ENCODE results near the gene FAM174B. TPM values are rescaled to one million over a fixed set of nuclear protein-coding genes. Genes with fewer than 3 reads are reported as not detected.
A peak's percentile ranks its signal among the peaks of the same experiment; 100 is the strongest.

The FAM174B gene
- total RNA-seq = 62.6 and 87.6 TPM in 2 replicates

- peak in 1 of 2 donors; percentile 68 for DNase-seq (ENCODE audit: low read depth in 2 of 2)
Measured at GRCh38 chr15:92655178-92655995, at the start of gene FAM174B. Gene FAM174B (minus strand): TSS chr15:92655775.

DNA sequence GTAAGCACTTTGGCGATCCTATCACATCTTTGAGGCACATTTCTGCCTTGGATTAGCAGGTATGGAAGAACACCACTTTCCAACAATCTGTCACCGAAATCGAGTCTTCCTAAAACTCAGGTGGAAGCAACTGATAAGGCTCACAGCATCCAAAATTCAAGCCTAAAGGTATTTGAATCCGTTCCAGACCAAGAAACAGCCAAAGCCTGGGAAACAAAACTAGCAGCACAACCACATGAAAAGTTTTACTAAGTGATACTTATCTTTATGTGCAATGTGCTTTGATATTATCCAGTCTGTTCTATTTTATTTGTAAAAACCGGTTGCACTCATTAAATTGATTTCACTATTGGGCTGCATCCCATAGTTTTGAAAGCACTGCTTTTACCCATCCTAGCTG is 40.5 kb upstream of the FAM174B start:
- no peak for DNase-seq (ENCODE audit: low read depth in 2 of 2)

GRCh38 chr15:92693691-92694331 is 38.2 kb upstream of the FAM174B start:
- DNase-seq (ENCODE audit: low read depth in 2 of 2) = peak; percentile 12 to 69

DNA sequence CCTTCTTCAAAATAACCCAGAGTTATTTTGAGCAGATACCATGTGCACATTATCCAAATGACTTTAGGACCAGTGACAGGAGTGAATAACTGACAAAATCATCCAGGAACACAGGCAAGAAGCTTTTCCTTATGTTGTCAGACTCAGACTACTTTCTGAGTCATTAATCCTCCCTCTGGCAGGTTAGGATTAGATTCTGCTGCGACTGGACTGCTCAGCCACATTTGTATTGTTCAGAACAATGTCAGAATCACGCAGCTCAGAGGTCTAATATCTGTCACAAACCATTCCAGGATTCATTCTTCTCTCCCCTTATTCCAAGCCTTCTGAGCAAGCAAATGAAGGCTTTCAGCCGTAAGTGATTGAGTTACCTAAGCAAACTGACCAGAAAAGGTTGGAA is 34.8 kb upstream of the FAM174B start:
- no peak for DNase-seq (ENCODE audit: low read depth in 2 of 2)

GRCh38 chr15:92687746-92688145 is 32.2 kb upstream of the FAM174B start:
- DNase-seq (ENCODE audit: low read depth in 2 of 2) = no peak

DNA sequence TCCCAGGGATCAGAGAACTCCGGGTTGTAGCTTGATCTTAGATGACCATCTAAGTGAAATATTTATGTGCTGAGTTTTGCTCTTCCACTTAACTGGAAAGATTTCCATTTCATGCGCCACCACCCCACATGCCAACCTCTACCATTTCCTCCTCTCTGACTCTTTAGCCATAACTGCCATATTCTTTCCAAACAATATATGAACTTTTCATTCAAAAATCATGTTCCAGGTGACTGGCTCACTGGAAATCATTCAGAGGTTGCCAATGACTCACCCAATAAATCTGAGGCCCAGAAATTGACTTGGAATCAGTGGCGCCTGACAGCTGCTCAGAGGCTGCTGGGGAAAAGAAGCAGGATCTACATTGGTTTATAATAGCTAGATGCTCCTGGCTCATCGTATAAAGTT is 31.6 kb upstream of the FAM174B start:
- no peak for DNase-seq (ENCODE audit: low read depth in 2 of 2)

DNA sequence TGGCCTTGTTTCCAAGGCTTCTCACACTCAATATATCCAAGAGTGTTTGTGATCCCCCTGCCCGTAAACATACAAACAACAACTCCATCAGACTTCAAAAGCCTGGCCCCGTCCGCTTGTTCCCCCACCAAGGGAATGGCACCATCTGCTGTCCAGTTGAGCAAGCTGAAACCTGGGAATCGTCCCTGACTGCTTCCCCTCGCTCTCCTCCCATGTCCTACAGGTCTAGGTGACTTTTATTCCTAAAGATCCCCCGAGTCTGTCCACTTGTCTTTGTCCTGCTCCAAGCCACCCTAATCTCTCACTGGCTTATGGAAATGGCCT is 27.9 kb upstream of the FAM174B start:
- DNase-seq (ENCODE audit: low read depth in 2 of 2) = peak; percentile 48 to 61

DNA sequence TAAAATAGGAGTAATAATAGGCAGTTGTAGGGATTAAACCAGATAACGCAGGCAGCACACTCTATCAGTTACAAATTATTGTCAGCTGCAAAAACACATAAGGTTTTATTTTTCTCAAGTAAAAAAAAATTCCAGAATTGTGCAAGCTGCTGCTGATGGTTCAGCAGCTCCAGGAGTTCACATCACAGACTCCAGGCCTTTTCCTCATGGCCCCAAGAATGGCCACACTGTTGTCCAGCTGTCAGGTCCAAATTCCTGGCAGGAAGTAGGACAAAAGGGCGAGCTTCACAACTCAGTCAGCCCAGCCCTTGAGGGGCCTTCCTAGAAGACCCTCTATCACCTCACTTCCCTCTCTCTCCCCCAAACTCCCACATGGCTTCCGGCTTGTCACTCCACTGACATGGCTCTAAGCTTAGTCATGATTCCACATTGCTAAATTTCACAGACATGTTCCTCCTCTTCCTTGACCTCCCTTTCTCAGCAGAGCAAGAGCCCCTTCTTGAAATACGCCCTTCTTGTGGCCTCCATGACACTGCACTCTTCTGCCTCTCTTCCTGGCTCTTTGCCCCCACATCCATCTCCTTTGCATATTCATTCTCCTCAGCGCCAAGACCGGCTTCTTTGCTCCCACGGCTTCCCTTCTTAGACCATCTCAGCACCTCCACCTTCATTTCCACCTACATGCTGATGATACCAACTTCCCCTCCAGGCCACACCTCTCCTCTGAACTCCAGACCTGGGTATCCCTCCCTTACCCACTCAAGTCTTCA is 27.4 kb upstream of the FAM174B start:
- DNase-seq (ENCODE audit: low read depth in 2 of 2) = no peak

GRCh38 chr15:92681141-92681631 is 25.6 kb upstream of the FAM174B start:
- DNase-seq (ENCODE audit: low read depth in 2 of 2) = peak; percentile 52 to 53

- DNase-seq (ENCODE audit: low read depth in 2 of 2) = no peak
Measured at GRCh38 chr15:92677999-92678398, 22.4 kb upstream of the FAM174B start.

GRCh38 chr15:92676561-92676960 is 21.0 kb upstream of the FAM174B start:
- DNase-seq (ENCODE audit: low read depth in 2 of 2) = no peak

- no peak for DNase-seq (ENCODE audit: low read depth in 2 of 2)
Measured at GRCh38 chr15:92675485-92675884, 19.9 kb upstream of the FAM174B start.

DNA sequence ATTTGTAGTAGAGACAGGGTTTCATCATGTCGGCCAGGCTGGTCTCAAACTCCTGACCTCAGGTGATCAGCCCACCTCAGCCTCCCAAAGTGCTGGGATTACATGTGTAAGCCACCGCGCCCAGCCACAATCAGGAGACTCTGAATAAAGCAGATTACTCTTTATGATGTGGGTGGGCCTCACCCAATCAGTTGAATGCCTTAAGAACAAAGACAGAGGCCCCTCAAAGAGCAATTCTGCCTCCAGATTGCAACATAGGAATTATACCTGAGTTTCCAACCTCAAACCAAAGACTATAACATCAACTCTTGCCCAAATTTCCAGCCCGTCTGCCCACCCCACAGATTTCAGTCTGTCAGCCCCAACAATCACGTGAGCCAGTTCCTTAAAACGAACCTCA is 18.8 kb upstream of the FAM174B start:
- DNase-seq (ENCODE audit: low read depth in 2 of 2) = no peak

DNA sequence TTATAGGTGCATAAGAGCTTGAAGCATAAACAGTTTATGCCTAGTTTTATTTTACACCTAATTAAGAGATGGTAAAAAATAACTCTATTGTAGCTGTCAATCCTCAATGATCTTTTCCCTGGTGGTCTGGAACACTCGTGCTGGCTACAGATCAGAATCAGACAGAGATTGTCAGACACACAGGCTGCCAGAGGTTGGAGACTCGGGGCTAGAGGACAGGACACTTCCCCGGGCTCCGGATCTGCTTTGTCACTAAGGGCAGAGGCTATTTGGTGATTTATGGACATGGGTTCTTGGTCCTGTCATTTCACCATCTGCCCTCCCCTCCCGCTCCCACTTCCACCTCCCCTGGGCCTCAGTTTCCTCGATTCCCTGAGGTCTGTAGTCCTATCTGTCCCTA is 16.5 kb upstream of the FAM174B start:
- DNase-seq (ENCODE audit: low read depth in 2 of 2) = no peak

DNA sequence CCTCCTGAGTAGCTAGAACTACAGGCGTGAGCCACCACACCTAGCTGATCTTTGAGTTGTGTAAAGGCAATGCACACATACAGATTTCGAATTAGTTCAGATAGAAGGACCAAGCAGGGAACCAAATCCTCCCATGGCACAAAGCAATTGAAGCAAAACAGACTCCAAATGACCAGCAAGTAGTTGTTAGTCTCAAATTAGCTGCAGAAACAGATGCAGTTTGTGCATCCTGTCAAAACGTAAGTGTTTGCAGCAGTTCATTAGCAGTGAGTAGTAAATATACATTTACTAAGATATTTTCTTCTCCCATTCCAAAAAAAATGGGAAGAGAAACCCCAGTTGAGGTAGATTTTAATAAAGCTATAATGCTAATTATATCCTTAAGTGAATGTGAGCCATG is 15.8 kb upstream of the FAM174B start:
- DNase-seq (ENCODE audit: low read depth in 2 of 2) = no peak

GRCh38 chr15:92670621-92671020 is 15.0 kb upstream of the FAM174B start:
- DNase-seq (ENCODE audit: low read depth in 2 of 2) = no peak

GRCh38 chr15:92669432-92669831 is 13.9 kb upstream of the FAM174B start:
- no peak for DNase-seq (ENCODE audit: low read depth in 2 of 2)

DNA sequence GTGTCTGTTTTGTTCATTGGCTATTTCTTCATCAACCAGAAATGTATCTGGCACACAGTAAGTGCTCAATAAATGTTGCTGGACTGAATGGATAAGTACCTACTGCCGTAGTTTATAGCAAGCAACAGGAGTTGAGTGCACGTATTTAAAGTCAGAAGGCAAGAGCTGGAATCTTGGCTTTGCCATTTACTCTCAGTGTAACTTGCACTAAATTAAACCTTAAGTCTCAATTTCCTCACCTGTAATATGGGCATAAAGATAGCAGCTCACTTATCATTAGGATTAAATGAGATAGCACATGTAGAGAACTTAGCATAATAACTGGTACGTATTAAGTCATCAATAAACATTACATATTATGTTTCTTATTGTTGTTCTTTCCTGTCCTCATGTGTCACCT is 13.0 kb upstream of the FAM174B start:
- DNase-seq (ENCODE audit: low read depth in 2 of 2) = no peak

DNA sequence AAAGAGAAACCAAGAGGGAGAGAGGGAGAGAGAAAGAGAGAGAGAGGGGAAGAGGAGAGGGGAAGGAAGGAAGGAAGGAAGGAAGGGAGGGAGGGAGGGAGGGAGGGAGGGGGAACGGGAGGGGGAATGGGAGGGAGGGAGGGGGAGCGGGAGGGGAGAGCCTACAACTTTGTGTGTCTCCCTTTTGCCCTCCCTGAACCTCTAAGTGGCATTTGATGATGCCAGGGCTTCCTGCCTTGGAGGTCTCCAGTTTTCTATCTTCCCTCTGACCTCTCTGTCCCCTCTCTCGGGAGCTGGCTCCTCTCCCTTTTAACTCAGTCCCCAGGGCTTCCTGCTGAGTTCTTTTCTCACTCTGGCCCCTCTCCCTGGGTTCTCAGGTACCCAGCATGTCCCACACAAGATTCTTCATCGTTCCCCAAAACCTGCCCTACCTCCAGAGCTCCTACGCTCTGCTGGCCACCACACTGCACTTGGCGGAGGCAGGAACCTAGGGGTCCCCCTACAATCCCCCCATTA is 12.5 kb upstream of the FAM174B start:
- DNase-seq (ENCODE audit: low read depth in 2 of 2) = no peak

DNA sequence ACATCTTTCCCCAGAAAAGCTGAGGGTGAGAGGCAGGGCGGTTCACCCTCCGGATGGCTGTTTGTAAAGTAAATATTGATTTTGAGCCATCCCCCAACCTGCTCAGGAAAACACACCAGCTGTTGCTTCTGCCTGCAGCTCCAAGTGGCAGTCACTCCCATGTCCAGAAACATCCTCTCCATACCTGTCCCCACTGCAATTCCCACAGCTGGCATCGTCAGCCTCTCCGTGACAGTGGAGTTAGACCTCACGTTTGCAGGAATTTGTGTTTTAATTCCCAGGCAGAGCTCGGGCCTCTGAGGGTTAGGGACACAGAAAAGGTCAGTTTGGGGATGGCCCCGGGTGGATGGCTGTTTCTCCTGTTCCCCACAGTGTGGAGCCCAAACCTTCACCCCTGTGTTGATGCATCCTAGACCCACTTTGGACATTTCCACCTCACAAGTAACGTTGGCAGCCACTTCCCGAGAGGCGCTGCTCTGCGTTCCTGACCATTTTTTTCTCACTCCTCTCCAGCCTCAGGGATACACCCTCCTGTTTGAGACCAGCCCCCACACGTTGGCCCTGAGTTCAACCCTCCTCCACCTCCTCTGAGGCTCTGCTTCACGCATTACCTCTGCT is 11.8 kb upstream of the FAM174B start:
- DNase-seq (ENCODE audit: low read depth in 2 of 2) = peak in 1 of 2 donors; percentile 44

- no peak for DNase-seq (ENCODE audit: low read depth in 2 of 2)
Measured at GRCh38 chr15:92666780-92667179, 11.2 kb upstream of the FAM174B start.

Data from dermis microvascular lymphatic vessel endothelial cell (primary cell).